H9 (cell line): ENCODE data around the gene ARHGAP24. TPM values are rescaled to one million over a fixed set of nuclear protein-coding genes. Genes with fewer than 3 reads are reported as not detected.

Experiments used
- DNase-seq: peaks from one replicate; pipeline ENCODE4 v3.0.0-alpha.2; 2017
- H2AFZ ChIP-seq: one replicate; pipeline ENCODE4 v1.6.1; 2013; ENCODE audit warnings: mild to moderate bottlenecking, low read length, control low read depth, moderate library complexity
- H2AK5ac ChIP-seq: 2 replicates; pipeline ENCODE4 v1.6.1; 2013; ENCODE audit warnings: low read length, control low read depth, mixed read lengths; ENCODE audit not compliant: insufficient read length
- H2BK120ac ChIP-seq: one replicate; pipeline ENCODE4 v1.6.1; 2013; ENCODE audit warnings: low read depth, mild to moderate bottlenecking, low read length, control low read depth, inconsistent platforms; ENCODE audit not compliant: poor library complexity, severe bottlenecking
- H2BK12ac ChIP-seq: 2 replicates; pipeline ENCODE4 v1.6.1; 2013; ENCODE audit warnings: low read length, control low read depth, mixed read lengths, low read depth; ENCODE audit not compliant: insufficient read length
- H2BK15ac ChIP-seq: 2 replicates; pipeline ENCODE4 v1.6.1; 2013; ENCODE audit warnings: low read depth, low read length, control low read depth
- H2BK20ac ChIP-seq: one replicate; pipeline ENCODE4 v1.6.1; 2013; ENCODE audit warnings: low read depth, mild to moderate bottlenecking, low read length, control low read depth, inconsistent platforms; ENCODE audit not compliant: poor library complexity, severe bottlenecking
- H2BK5ac ChIP-seq: 2 replicates; pipeline ENCODE4 v1.6.1; 2013; ENCODE audit warnings: low read length, control low read depth, mixed read lengths; ENCODE audit not compliant: insufficient read length
- H3K14ac ChIP-seq: 2 replicates; pipeline ENCODE4 v1.6.1; 2013; ENCODE audit warnings: low read length, control low read depth; ENCODE audit not compliant: insufficient read depth
- H3K18ac ChIP-seq: 2 replicates; pipeline ENCODE4 v1.6.1; 2013; ENCODE audit warnings: low read depth, mild to moderate bottlenecking, mixed read lengths, low read length, control low read depth; ENCODE audit not compliant: insufficient read length
- H3K23ac ChIP-seq: 2 replicates; pipeline ENCODE4 v1.6.1; 2013; ENCODE audit warnings: low read length, control low read depth, mixed read lengths, low read depth; ENCODE audit not compliant: insufficient read length
- H3K23me2 ChIP-seq: 2 replicates; pipeline ENCODE4 v1.6.1; 2013; ENCODE audit warnings: low read depth, mild to moderate bottlenecking, mixed read lengths, low read length, control low read depth; ENCODE audit not compliant: insufficient read length, poor library complexity, severe bottlenecking
- H3K27ac ChIP-seq: 2 replicates; pipeline ENCODE4 v1.5.1; 2013; ENCODE audit warnings: low read length, control low read depth, mixed read lengths, low read depth; ENCODE audit not compliant: insufficient read length
- H3K27me3 ChIP-seq: 2 replicates; pipeline ENCODE4 v1.6.1; 2013; ENCODE audit warnings: low read length, control low read depth, inconsistent platforms; ENCODE audit not compliant: insufficient read depth
- H3K4ac ChIP-seq: 2 replicates; pipeline ENCODE4 v1.6.1; 2013; ENCODE audit warnings: low read depth, mild to moderate bottlenecking, control low read depth, inconsistent platforms, low read length, moderate library complexity
- H3K4me1 ChIP-seq: 2 replicates; pipeline ENCODE4 v1.6.1; 2013; ENCODE audit warnings: low read length, control low read depth, inconsistent platforms; ENCODE audit not compliant: insufficient read depth
- H3K4me2 ChIP-seq: 2 replicates; pipeline ENCODE4 v1.6.1; 2013; ENCODE audit warnings: low read length, control low read depth, mixed read lengths; ENCODE audit not compliant: insufficient read length, insufficient read depth
- H3K56ac ChIP-seq: 2 replicates; pipeline ENCODE4 v1.6.1; 2013; ENCODE audit warnings: low read depth, mild to moderate bottlenecking, mixed read lengths, low read length, control low read depth; ENCODE audit not compliant: insufficient read length
- H3K79me1 ChIP-seq: 2 replicates; pipeline ENCODE4 v1.6.1; 2013; ENCODE audit warnings: low read depth, mild to moderate bottlenecking, moderate library complexity, low read length, control low read depth, inconsistent platforms; ENCODE audit not compliant: insufficient read depth, poor library complexity, severe bottlenecking
- H3K79me2 ChIP-seq: 2 replicates; pipeline ENCODE4 v1.6.1; 2013; ENCODE audit warnings: low read length, control low read depth, inconsistent platforms; ENCODE audit not compliant: insufficient read depth
- H3K9ac ChIP-seq: 2 replicates; pipeline ENCODE4 v1.6.1; 2013; ENCODE audit warnings: low read length, control low read depth, mixed read lengths; ENCODE audit not compliant: insufficient read length; ENCODE audit errors: extremely low read depth
- H3K9me3 ChIP-seq: one replicate; pipeline ENCODE4 v1.6.1; 2013; ENCODE audit warnings: low read depth, low read length, inconsistent platforms; ENCODE audit not compliant: control insufficient read depth
- H3T11ph ChIP-seq: one replicate; pipeline ENCODE4 v1.6.1; 2013; ENCODE audit warnings: mild to moderate bottlenecking, low read length, control low read depth, inconsistent platforms
- H4K20me1 ChIP-seq: one replicate; pipeline ENCODE4 v1.6.1; 2013; ENCODE audit not compliant: control insufficient read depth, insufficient read length, insufficient read depth
- H4K5ac ChIP-seq: 2 replicates; pipeline ENCODE4 v1.6.1; 2013; ENCODE audit warnings: low read depth, mild to moderate bottlenecking, mixed read lengths, low read length, control low read depth; ENCODE audit not compliant: insufficient read length
- H4K8ac ChIP-seq: replicated peaks from 2 replicates; pipeline ENCODE4 v1.6.1; 2013; ENCODE audit warnings: low read length, control low read depth, mixed read lengths, low read depth; ENCODE audit not compliant: insufficient read length
- H4K91ac ChIP-seq: 2 replicates; pipeline ENCODE4 v1.6.1; 2013; ENCODE audit warnings: low read depth, mild to moderate bottlenecking, moderate library complexity, mixed read lengths, low read length, control low read depth; ENCODE audit not compliant: insufficient read length
- H3K27ac Mint-ChIP-seq, 3 experiments: 2 replicates in 2 of 3; 3 replicates in 1 of 3; pipeline ENCODE4 v1.8.0; 2020 to 2021; ENCODE audit warnings: mixed read lengths in 3 of 3, mild to moderate bottlenecking in 1 of 3, moderate library complexity in 1 of 3
- H3K27me3 Mint-ChIP-seq: 2 replicates; pipeline ENCODE4 v1.8.0; 2021; ENCODE audit warnings: low read depth, mild to moderate bottlenecking, moderate library complexity, mixed read lengths
- H3K36me3 Mint-ChIP-seq, 3 experiments: 2 replicates in 2 of 3; 3 replicates in 1 of 3; pipeline ENCODE4 v1.8.0; 2020 to 2021; ENCODE audit warnings: low read depth in 3 of 3, mixed read lengths in 3 of 3; ENCODE audit not compliant: insufficient read depth in 1 of 3
- H3K4me1 Mint-ChIP-seq, 2 experiments: 2 replicates each; pipeline ENCODE4 v1.8.0; 2020; ENCODE audit warnings: mixed read lengths in 2 of 2
- H3K4me3 Mint-ChIP-seq, 2 experiments: 2 replicates in 1 of 2; 3 replicates in 1 of 2; pipeline ENCODE4 v1.8.0; 2020 to 2021; ENCODE audit warnings: mild to moderate bottlenecking in 2 of 2, mixed read lengths in 2 of 2, moderate library complexity in 1 of 2
- H3K9me3 Mint-ChIP-seq, 2 experiments: 2 replicates in 1 of 2; 3 replicates in 1 of 2; pipeline ENCODE4 v1.8.0; 2020; ENCODE audit warnings: mild to moderate bottlenecking in 2 of 2, mixed read lengths in 2 of 2, moderate library complexity in 1 of 2
- WGBS: extraction: QIAGEN DNeasy Blood & Tissue Kit; methylation state at CpG from one replicate; pipeline ENCODE4 v1.1.7; 2013; ENCODE audit warnings: missing lambda C conversion rate, low lambda C conversion rate, mixed read lengths; ENCODE audit not compliant: insufficient read length; ENCODE audit errors: extremely low coverage; 5-methylcytosine and 5-hydroxymethylcytosine counted together
- total RNA-seq: library from RNA; stranded (reverse); gene quantifications from 2 replicates; pipeline ENCODE4 v1.2.1, GENCODE V29; 2021
- TF ChIP-seq, protein P1 (sequence below): fragments of 200-600 bp; sonication (generic); conservative IDR thresholded peaks from 3 replicates; pipeline ENCODE4 v1.8.0; 2021; ENCODE audit warnings: antibody characterized with exemption, mild to moderate bottlenecking

Gene ARHGAP24
- total RNA-seq, 1 experiment from 2014 or later, result 0.37 TPM

DNA sequence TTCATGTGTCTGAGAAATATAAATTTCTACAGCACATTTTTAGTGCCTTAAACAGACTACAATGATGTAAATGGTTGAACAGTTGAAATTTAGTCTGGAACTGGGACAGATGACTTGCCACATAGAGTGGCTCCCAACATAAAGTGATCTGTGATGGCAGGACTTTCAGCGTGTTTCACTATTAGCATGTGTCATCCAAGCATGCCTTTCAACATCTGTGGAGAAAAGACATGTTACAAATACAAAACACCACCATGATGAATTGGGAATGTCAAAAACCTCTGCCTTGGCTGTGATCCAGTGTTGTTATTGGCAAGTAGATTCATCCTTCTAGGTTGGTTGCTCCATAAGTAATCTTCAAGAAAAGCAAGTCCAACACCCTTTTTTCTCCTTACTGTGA, 536.2 kb downstream of the ARHGAP24 start:
- Histone ChIP-seq H3K27me3 (no peaks in the 10 kb centered on the region), H3K9me3 (no peaks in the 10 kb centered on the region), H4K8ac (no peak overlapping the region), H3K9ac (no peak overlapping the region), H2AK5ac (no peak overlapping the region), H2BK15ac (no peak overlapping the region), H3K79me2 (no peaks in the 10 kb centered on the region), H2BK12ac (no peak overlapping the region), H4K91ac (no peak overlapping the region), H2BK120ac (no peak overlapping the region), H3K4ac (no peak overlapping the region), H2BK20ac (no peak overlapping the region), H4K20me1 (no peaks in the 10 kb centered on the region), H3K4me2 (no peak overlapping the region), H3K27ac (no peak overlapping the region), H3K23me2 (no peaks in the 10 kb centered on the region), H3K23ac (no peak overlapping the region), H4K5ac (no peak overlapping the region), H3K18ac (no peak overlapping the region), H3K14ac (no peak overlapping the region), H3K4me1 (no peaks in the 10 kb centered on the region), H3K56ac (no peak overlapping the region), H3K79me1 (no peaks in the 10 kb centered on the region), H2BK5ac (no peak overlapping the region), H3T11ph (no peak overlapping the region), H2AFZ (no peak overlapping the region)
- no peaks in the 10 kb centered on the region for H3K36me3 Mint-ChIP-seq
- H3K9me3 Mint-ChIP-seq, result no peaks in the 10 kb centered on the region
- TF ChIP-seq, protein P1, sequence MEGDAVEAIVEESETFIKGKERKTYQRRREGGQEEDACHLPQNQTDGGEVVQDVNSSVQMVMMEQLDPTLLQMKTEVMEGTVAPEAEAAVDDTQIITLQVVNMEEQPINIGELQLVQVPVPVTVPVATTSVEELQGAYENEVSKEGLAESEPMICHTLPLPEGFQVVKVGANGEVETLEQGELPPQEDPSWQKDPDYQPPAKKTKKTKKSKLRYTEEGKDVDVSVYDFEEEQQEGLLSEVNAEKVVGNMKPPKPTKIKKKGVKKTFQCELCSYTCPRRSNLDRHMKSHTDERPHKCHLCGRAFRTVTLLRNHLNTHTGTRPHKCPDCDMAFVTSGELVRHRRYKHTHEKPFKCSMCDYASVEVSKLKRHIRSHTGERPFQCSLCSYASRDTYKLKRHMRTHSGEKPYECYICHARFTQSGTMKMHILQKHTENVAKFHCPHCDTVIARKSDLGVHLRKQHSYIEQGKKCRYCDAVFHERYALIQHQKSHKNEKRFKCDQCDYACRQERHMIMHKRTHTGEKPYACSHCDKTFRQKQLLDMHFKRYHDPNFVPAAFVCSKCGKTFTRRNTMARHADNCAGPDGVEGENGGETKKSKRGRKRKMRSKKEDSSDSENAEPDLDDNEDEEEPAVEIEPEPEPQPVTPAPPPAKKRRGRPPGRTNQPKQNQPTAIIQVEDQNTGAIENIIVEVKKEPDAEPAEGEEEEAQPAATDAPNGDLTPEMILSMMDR, result no peak
- no peak overlapping the region for H3K4me3 Mint-ChIP-seq
- WGBS, result no CpG with 5 or more reads among the region's 1 CpG
- H3K4me1 Mint-ChIP-seq, result peaks cover 10 to 13% of the 10 kb centered on the region in 2 experiments
- no peaks in the 10 kb centered on the region for H3K27me3 Mint-ChIP-seq
- DNase-seq, result no peak
- no peak overlapping the region for H3K27ac Mint-ChIP-seq
